Posterior cingulate gyrus (tissue), 11 donors: Measurements from ENCODE around the gene RGS16.

ENCODE experiments used
- DNase-seq, 10 donors: peaks; one replicate each; pipeline versions ENCODE4 v3.0.0 to v3.0.0-alpha.2; 2020 to 2021; ENCODE audit warnings: mixed read lengths in 3 of 10
- intact Hi-C: fragments of 100-400 bp; cut with DNase I; formaldehyde crosslinking; loops from one replicate; pipeline ENCODE4 v1.15.1; 2023

Gene RGS16

GRCh38 chr1:182587666-182588499 is 16.3 kb downstream of the RGS16 start:
- intact Hi-C loops: no loop called here

GRCh38 chr1:182587093-182587492 is 17.1 kb downstream of the RGS16 start:
- no peak for DNase-seq
- intact Hi-C loops: no loop called here

More at GRCh38 chr1:182587666-182588499, 16.3 kb downstream of the RGS16 start:
- no peak for DNase-seq

GRCh38 chr1:182586380-182586779 is 17.8 kb downstream of the RGS16 start:
- intact Hi-C loops: no loop called here
- DNase-seq: no peak

- no peak for DNase-seq
- intact Hi-C loops: no loop called here
Measured at GRCh38 chr1:182584746-182585145, 19.4 kb downstream of the RGS16 start.

- no peak for DNase-seq
- intact Hi-C loops: no loop called here
Measured at GRCh38 chr1:182580736-182581135, 23.5 kb downstream of the RGS16 start.

- intact Hi-C loops: no loop called here
- DNase-seq: no peak
Measured at GRCh38 chr1:182575540-182576149, 28.5 kb downstream of the RGS16 start.

- no peak for DNase-seq
- intact Hi-C loops: no loop called here
Measured at GRCh38 chr1:182574156-182574555, 30.0 kb downstream of the RGS16 start.

GRCh38 chr1:182570611-182570970 is 33.6 kb downstream of the RGS16 start:
- intact Hi-C loops: no loop called here
- DNase-seq: no peak

GRCh38 chr1:182569939-182570610 is 34.1 kb downstream of the RGS16 start:
- no peak for DNase-seq
- intact Hi-C loops: no loop called here

GRCh38 chr1:182568647-182569284 is 35.4 kb downstream of the RGS16 start:
- DNase-seq: no peak
- intact Hi-C loops: no loop called here

GRCh38 chr1:182567629-182568028 is 36.6 kb downstream of the RGS16 start:
- no peak for DNase-seq
- intact Hi-C loops: no loop called here

GRCh38 chr1:182565537-182565936 is 38.7 kb downstream of the RGS16 start:
- DNase-seq: no peak
- intact Hi-C loops: no loop called here

- intact Hi-C loops: no loop called here
- DNase-seq: no peak
Measured at GRCh38 chr1:182564406-182565004, 39.7 kb downstream of the RGS16 start.

- no peak for DNase-seq
- intact Hi-C loops: no loop called here
Measured at GRCh38 chr1:182563095-182563494, 41.1 kb downstream of the RGS16 start.

GRCh38 chr1:182561456-182561855 is 42.7 kb downstream of the RGS16 start:
- intact Hi-C loops: no loop called here
- DNase-seq: no peak

GRCh38 chr1:182560392-182560984 is 43.7 kb downstream of the RGS16 start:
- DNase-seq: no peak
- intact Hi-C loops: no loop called here

GRCh38 chr1:182556279-182556678 is 47.9 kb downstream of the RGS16 start:
- no peak for DNase-seq
- intact Hi-C loops: no loop called here

GRCh38 chr1:182555493-182555892 is 48.7 kb downstream of the RGS16 start:
- intact Hi-C loops: no loop called here
- no peak for DNase-seq

GRCh38 chr1:182552527-182552926 is 51.7 kb downstream of the RGS16 start:
- intact Hi-C loops: no loop called here
- DNase-seq: no peak

- intact Hi-C loops: no loop called here
- no peak for DNase-seq
Measured at GRCh38 chr1:182549811-182550210, 54.4 kb downstream of the RGS16 start.
